ENCODE measurements around the gene NAA16.
"Not testable (repeated sequence)": the region's sequence is repeated elsewhere in the genome, so short reads cannot be mapped to it uniquely, and the experiment has no call there.

The NAA16 gene

GRCh38 chr13:41409611-41410010, 98.5 kb downstream of the NAA16 start:
- no peak for DNase-seq (ENCODE audit: low read depth)

GRCh38 chr13:41411060-41411459, 100.0 kb downstream of the NAA16 start:
- DNase-seq (ENCODE audit: low read depth) = no peak

GRCh38 chr13:41411522-41411921, 100.5 kb downstream of the NAA16 start:
- DNase-seq (ENCODE audit: low read depth) = peak; percentile 38

GRCh38 chr13:41413872-41414271, 102.8 kb downstream of the NAA16 start:
- no peak for DNase-seq (ENCODE audit: low read depth)

GRCh38 chr13:41416276-41416675, 105.2 kb downstream of the NAA16 start:
- no peak for DNase-seq (ENCODE audit: low read depth)

GRCh38 chr13:41418027-41418426, 107.0 kb downstream of the NAA16 start:
- DNase-seq (ENCODE audit: low read depth) = peak; percentile 31

- no peak for DNase-seq (ENCODE audit: low read depth)
Measured at GRCh38 chr13:41418731-41419130, 107.7 kb downstream of the NAA16 start.

- DNase-seq (ENCODE audit: low read depth) = no peak
Measured at GRCh38 chr13:41419206-41419605, 108.1 kb downstream of the NAA16 start.

- no peak for DNase-seq (ENCODE audit: low read depth)
Measured at GRCh38 chr13:41420146-41420545, 109.1 kb downstream of the NAA16 start.

GRCh38 chr13:41421330-41421729, 110.3 kb downstream of the NAA16 start:
- DNase-seq (ENCODE audit: low read depth) = not testable (repeated sequence)

- DNase-seq (ENCODE audit: low read depth) = not testable (repeated sequence)
Measured at GRCh38 chr13:41421983-41422382, 110.9 kb downstream of the NAA16 start.

GRCh38 chr13:41423259-41423658, 112.2 kb downstream of the NAA16 start:
- not testable (repeated sequence) for DNase-seq (ENCODE audit: low read depth)

- not testable (repeated sequence) for DNase-seq (ENCODE audit: low read depth)
Measured at GRCh38 chr13:41424675-41425074, 113.6 kb downstream of the NAA16 start.

GRCh38 chr13:41426047-41426446, 115.0 kb downstream of the NAA16 start:
- DNase-seq (ENCODE audit: low read depth) = no peak

All from fibroblast of the conjunctiva (primary cell).